Neural cell (in vitro differentiated cells): ENCODE data around the gene GTPBP10. TPM values are rescaled to one million over a fixed set of nuclear protein-coding genes. Genes with fewer than 3 reads are reported as not detected.
A peak's percentile ranks its signal among the peaks of the same experiment; 100 is the strongest.

ENCODE experiments used
- H2AFZ ChIP-seq: fragments of 200-600, 300-800 bp; sonication (generic), shearing (Covaris generic); 2 replicates; pipeline ENCODE4 v1.6.0; 2014; ENCODE audit warnings: low read depth, mild to moderate bottlenecking, antibody characterized with exemption, low read length, moderate library complexity
- H3F3A ChIP-seq: fragments of 200-600 bp; shearing (Covaris generic); 2 replicates; pipeline ENCODE4 v1.6.1; 2016; ENCODE audit warnings: mild to moderate bottlenecking, moderate library complexity, mixed read lengths, antibody characterized with exemption, low read length; ENCODE audit not compliant: insufficient read depth, poor library complexity, severe bottlenecking
- H3K27ac ChIP-seq: fragments of 200-600, 300-800 bp; sonication (generic), shearing (Covaris generic); 2 replicates; pipeline ENCODE4 v1.5.1; 2014; ENCODE audit warnings: mild to moderate bottlenecking, low read length, moderate library complexity
- H3K27me3 ChIP-seq: fragments of 300-800, 200-600 bp; sonication (generic), shearing (Covaris generic); 2 replicates; pipeline ENCODE4 v1.6.0; 2014; ENCODE audit warnings: mild to moderate bottlenecking, low read depth, low read length, moderate library complexity; ENCODE audit not compliant: insufficient read depth
- H3K36me3 ChIP-seq: fragments of 300-800, 200-600 bp; sonication (generic), shearing (Covaris generic); 2 replicates; pipeline ENCODE4 v1.5.1; 2014; ENCODE audit warnings: mild to moderate bottlenecking, antibody characterized with exemption, low read length, moderate library complexity; ENCODE audit not compliant: insufficient read depth
- H3K4me2 ChIP-seq: fragments of 300-800, 200-600 bp; sonication (generic), shearing (Covaris generic); 2 replicates; pipeline ENCODE4 v1.6.0; 2014; ENCODE audit warnings: mild to moderate bottlenecking, low read length
- H3K4me3 ChIP-seq: fragments of 300-800, 200-600 bp; sonication (generic), shearing (Covaris generic); 2 replicates; pipeline ENCODE4 v1.5.1; 2014; ENCODE audit warnings: mild to moderate bottlenecking, low read length, moderate library complexity
- H3K79me2 ChIP-seq: fragments of 200-600 bp; shearing (Covaris generic); replicated peaks from 2 replicates; pipeline ENCODE4 v1.6.0; 2014; ENCODE audit warnings: mild to moderate bottlenecking, low read length, moderate library complexity; ENCODE audit not compliant: insufficient read depth
- H3K9ac ChIP-seq: fragments of 300-800, 200-600 bp; sonication (generic), shearing (Covaris generic); 2 replicates; pipeline ENCODE4 v1.6.1; 2016; ENCODE audit warnings: mild to moderate bottlenecking, low read length, mixed read lengths
- H3K9me2 ChIP-seq: fragments of 200-600 bp; shearing (Covaris generic); 2 replicates; pipeline ENCODE4 v1.6.1; 2016; ENCODE audit warnings: mild to moderate bottlenecking, low read length, mixed read lengths; ENCODE audit not compliant: insufficient read depth
- H3K9me3 ChIP-seq: fragments of 200-600, 300-800 bp; sonication (generic), shearing (Covaris generic); 2 replicates; pipeline ENCODE4 v1.6.1; 2016; ENCODE audit warnings: mild to moderate bottlenecking, mixed run types, low read length, moderate library complexity, mixed read lengths
- H4K20me1 ChIP-seq: fragments of 200-600 bp; shearing (Covaris generic); 2 replicates; pipeline ENCODE4 v1.6.1; 2016; ENCODE audit warnings: mild to moderate bottlenecking, mixed run types; ENCODE audit not compliant: insufficient read depth
- EP300 ChIP-seq: fragments of 450-650 bp; conservative IDR thresholded peaks from 2 replicates; pipeline ENCODE4 v1.6.1; 2014; ENCODE audit warnings: antibody characterized with exemption, mild to moderate bottlenecking, moderate library complexity; ENCODE audit not compliant: poor library complexity, severe bottlenecking
- EZH2 ChIP-seq: fragments of 200-600, 300-800 bp; shearing (Covaris generic), sonication (generic); IDR thresholded peaks from 2 replicates; pipeline ENCODE4 v1.6.1; 2014; ENCODE audit warnings: antibody characterized with exemption, low read length, borderline replicate concordance, mild to moderate bottlenecking; ENCODE audit not compliant: insufficient read depth, poor library complexity, severe bottlenecking
- MXI1 ChIP-seq: fragments of 450-650 bp; conservative IDR thresholded peaks from 2 replicates; pipeline ENCODE4 v1.6.1; 2014; ENCODE audit warnings: antibody characterized with exemption, mild to moderate bottlenecking; ENCODE audit not compliant: poor library complexity, severe bottlenecking
- POLR2AphosphoS5 ChIP-seq: IDR thresholded peaks from 2 replicates; pipeline ENCODE4 v1.6.1; 2012
- RAD21 ChIP-seq: fragments of 450-650 bp; conservative IDR thresholded peaks from 2 replicates; pipeline ENCODE4 v1.6.1; 2014; ENCODE audit warnings: antibody characterized with exemption, mild to moderate bottlenecking, moderate library complexity
- SMC3 ChIP-seq: fragments of 450-650 bp; conservative IDR thresholded peaks from 2 replicates; pipeline ENCODE4 v1.6.1; 2014; ENCODE audit warnings: antibody characterized with exemption, mild to moderate bottlenecking, moderate library complexity; ENCODE audit not compliant: poor library complexity
- TAF1 ChIP-seq: IDR thresholded peaks from 2 replicates; pipeline ENCODE4 v1.6.1; 2012; ENCODE audit warnings: low read depth
- polyA minus RNA-seq: library from RNA; depleted of rRNA, polyadenylated mRNA; stranded (reverse); fragments of >200 nt; gene quantifications from 2 replicates; pipeline ENCODE4 v1.2.3, GENCODE V29; 2014
- polyA plus RNA-seq: library from polyadenylated mRNA; depleted of rRNA; stranded (reverse); fragments of >200 nt; gene quantifications from 2 replicates; pipeline ENCODE4 v1.2.3, GENCODE V29; 2014
- TF ChIP-seq, protein P1 (sequence below): fragments of 450-650 bp; IDR thresholded peaks from 2 replicates; pipeline ENCODE4 v1.5.1; 2014; ENCODE audit warnings: antibody characterized with exemption, mild to moderate bottlenecking, moderate library complexity; ENCODE audit not compliant: poor library complexity, severe bottlenecking
- TF ChIP-seq, protein P2 (sequence below): IDR thresholded peaks from 2 replicates; pipeline ENCODE4 v1.6.1; 2012; ENCODE audit warnings: borderline replicate concordance

Gene GTPBP10, protein sequence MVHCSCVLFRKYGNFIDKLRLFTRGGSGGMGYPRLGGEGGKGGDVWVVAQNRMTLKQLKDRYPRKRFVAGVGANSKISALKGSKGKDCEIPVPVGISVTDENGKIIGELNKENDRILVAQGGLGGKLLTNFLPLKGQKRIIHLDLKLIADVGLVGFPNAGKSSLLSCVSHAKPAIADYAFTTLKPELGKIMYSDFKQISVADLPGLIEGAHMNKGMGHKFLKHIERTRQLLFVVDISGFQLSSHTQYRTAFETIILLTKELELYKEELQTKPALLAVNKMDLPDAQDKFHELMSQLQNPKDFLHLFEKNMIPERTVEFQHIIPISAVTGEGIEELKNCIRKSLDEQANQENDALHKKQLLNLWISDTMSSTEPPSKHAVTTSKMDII
- polyA plus RNA-seq (22.8 and 23.5 TPM in 2 replicates), polyA minus RNA-seq (24.8 and 41.1 TPM in 2 replicates)

DNA sequence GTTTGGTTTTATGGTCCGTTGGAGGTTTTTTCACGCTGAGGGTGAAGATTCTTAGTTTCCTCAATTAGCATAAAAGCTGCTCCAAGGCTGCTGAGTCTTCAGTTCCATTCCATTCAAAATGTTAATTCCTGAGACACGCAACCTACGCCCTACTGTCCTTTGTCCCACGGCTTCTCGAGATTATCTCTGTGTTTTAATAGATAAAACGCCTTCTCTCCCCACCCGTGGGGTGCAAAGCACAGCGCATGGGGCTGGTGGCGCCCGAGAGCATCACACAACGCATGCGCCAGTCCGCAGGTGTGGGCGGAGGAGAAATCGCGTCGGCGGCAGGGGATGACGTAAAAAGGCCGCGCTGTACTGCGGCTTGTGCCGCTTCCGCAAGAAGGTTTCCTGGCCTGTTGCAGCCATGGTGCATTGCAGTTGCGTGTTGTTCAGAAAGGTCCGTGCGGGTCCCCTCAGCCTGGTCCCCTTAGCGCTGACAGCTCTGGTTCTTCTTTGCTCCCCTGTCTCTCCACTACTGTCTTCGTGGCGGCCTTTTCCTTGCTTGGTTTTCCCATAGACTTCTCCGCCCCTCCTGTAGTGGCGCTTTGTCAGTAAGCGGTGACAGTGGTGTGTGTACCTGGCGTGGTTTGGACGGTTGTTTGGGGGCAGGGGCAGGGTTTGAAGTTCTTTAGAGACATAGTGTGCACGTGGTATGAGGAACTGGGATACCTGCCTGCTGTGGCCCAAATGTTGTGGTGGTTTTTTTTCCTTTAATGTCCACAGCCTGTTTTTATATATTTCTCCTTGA lies at the start of gene GTPBP10:
Gene GTPBP10 (plus strand): TSS at position 381 of the 790 bp plus-strand sequence. CDS start 26 bp downstream, at position 407.
- Histone ChIP-seq H3F3A (no peaks in the 10 kb centered on the region), H4K20me1 (no peaks in the 10 kb centered on the region), H3K79me2 (peaks cover 17% of the 10 kb centered on the region), H3K9me2 (no peaks in the 10 kb centered on the region), H3K27ac (peak within 1 kb of the TSS; percentile 91), H3K36me3 (no peaks in the 10 kb centered on the region), H2AFZ (peak within 1 kb of the TSS; percentile 97), H3K9ac (peak within 1 kb of the TSS; percentile 90), H3K4me2 (peak within 1 kb of the TSS; percentile 94), H3K4me3 (peak within 1 kb of the TSS; percentile 81), H3K9me3 (no peaks in the 10 kb centered on the region), H3K27me3 (no peaks in the 10 kb centered on the region)
- TF ChIP-seq, protein P1, sequence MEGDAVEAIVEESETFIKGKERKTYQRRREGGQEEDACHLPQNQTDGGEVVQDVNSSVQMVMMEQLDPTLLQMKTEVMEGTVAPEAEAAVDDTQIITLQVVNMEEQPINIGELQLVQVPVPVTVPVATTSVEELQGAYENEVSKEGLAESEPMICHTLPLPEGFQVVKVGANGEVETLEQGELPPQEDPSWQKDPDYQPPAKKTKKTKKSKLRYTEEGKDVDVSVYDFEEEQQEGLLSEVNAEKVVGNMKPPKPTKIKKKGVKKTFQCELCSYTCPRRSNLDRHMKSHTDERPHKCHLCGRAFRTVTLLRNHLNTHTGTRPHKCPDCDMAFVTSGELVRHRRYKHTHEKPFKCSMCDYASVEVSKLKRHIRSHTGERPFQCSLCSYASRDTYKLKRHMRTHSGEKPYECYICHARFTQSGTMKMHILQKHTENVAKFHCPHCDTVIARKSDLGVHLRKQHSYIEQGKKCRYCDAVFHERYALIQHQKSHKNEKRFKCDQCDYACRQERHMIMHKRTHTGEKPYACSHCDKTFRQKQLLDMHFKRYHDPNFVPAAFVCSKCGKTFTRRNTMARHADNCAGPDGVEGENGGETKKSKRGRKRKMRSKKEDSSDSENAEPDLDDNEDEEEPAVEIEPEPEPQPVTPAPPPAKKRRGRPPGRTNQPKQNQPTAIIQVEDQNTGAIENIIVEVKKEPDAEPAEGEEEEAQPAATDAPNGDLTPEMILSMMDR, result peak; percentile 96
- peak; percentile 88 for TF ChIP-seq TAF1
- peak; percentile 97 for TF ChIP-seq POLR2AphosphoS5
- TF ChIP-seq EZH2, result no peak
- TF ChIP-seq, protein P2, sequence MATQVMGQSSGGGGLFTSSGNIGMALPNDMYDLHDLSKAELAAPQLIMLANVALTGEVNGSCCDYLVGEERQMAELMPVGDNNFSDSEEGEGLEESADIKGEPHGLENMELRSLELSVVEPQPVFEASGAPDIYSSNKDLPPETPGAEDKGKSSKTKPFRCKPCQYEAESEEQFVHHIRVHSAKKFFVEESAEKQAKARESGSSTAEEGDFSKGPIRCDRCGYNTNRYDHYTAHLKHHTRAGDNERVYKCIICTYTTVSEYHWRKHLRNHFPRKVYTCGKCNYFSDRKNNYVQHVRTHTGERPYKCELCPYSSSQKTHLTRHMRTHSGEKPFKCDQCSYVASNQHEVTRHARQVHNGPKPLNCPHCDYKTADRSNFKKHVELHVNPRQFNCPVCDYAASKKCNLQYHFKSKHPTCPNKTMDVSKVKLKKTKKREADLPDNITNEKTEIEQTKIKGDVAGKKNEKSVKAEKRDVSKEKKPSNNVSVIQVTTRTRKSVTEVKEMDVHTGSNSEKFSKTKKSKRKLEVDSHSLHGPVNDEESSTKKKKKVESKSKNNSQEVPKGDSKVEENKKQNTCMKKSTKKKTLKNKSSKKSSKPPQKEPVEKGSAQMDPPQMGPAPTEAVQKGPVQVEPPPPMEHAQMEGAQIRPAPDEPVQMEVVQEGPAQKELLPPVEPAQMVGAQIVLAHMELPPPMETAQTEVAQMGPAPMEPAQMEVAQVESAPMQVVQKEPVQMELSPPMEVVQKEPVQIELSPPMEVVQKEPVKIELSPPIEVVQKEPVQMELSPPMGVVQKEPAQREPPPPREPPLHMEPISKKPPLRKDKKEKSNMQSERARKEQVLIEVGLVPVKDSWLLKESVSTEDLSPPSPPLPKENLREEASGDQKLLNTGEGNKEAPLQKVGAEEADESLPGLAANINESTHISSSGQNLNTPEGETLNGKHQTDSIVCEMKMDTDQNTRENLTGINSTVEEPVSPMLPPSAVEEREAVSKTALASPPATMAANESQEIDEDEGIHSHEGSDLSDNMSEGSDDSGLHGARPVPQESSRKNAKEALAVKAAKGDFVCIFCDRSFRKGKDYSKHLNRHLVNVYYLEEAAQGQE, result peak; percentile 87
- peak; percentile 45 for TF ChIP-seq RAD21
- TF ChIP-seq SMC3, result peak; percentile 58
- TF ChIP-seq MXI1, result peak; percentile 96
- peak; percentile 78 for TF ChIP-seq EP300
